HG03354 (cell line): ENCODE data around the gene CASZ1.

Source experiments
- ATAC-seq: cut with Tn5 transposase; IDR thresholded peaks from one replicate; pipeline ENCODE4 v1.9.1; 2021; ENCODE audit warnings: mild to moderate bottlenecking; ENCODE audit not compliant: unreplicated experiment, poor library complexity, severe bottlenecking

Gene CASZ1

GRCh38 chr1:10696977-10697376 lies 99.5 kb downstream of the CASZ1 start:
- ATAC-seq: no peak

- ATAC-seq: peak; percentile 60
These were observed 101.5 kb downstream of the CASZ1 start for GRCh38 chr1:10694633-10695627.

GRCh38 chr1:10694274-10694632 lies 102.2 kb downstream of the CASZ1 start:
- peak; percentile 54 for ATAC-seq

DNA sequence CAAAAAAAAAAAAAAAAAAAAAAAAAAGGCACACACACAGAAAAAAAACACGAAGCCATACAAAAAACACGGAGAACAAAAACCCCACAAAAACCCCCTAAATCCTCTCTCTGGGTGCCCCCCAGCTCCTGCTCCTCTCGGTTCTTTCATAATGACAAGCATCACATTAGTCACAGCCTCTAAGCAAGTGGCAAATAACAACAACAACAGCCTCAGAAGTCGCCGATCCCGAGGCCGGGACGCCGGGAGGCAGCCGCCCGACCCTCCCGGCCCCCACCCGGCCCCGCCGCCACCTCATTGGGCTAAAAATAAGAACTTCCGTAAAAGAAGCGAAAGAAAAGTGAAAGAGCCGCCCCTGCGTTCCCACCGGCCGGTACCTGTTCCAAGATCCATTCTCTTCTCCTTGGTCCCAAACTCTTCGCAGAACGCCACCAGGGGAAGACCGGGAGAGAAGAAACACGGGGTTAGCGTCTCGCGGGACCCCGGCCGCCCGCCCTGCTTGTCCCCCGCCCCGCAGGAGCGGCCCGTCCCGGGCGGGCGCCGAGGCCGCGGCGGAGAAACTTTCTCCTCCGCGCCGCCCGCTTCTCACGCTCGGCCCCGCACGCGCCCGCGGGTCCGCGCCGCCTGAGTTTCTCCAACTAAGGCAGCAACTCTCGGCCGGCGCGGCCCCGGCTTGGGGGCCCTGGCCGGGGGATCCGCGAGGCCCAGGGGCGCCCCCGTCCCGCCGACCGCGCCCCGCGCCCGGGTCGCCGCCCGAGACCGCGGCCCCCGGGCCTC lies 102.8 kb downstream of the CASZ1 start:
- peak; percentile 19 for ATAC-seq

DNA sequence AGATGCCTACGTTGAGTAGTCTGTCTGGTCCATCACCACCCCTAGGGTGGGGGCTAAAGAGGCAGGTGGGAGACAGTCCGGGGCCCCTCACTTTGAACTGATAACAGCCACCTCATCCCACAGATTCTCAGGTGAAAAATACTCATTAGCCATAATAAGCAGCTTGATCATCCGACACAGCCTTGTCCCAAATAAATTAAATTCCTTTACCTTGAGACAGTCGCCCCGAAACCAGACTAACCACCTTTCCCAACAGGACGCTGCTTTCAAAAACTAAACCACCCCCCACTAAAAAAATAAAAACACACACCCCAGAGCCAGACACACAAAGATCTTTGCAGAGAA lies 103.3 kb downstream of the CASZ1 start:
- no peak for ATAC-seq

GRCh38 chr1:10692401-10693021 lies 103.9 kb downstream of the CASZ1 start:
- no peak for ATAC-seq

GRCh38 chr1:10691740-10692125 lies 104.7 kb downstream of the CASZ1 start:
- ATAC-seq: no peak

DNA sequence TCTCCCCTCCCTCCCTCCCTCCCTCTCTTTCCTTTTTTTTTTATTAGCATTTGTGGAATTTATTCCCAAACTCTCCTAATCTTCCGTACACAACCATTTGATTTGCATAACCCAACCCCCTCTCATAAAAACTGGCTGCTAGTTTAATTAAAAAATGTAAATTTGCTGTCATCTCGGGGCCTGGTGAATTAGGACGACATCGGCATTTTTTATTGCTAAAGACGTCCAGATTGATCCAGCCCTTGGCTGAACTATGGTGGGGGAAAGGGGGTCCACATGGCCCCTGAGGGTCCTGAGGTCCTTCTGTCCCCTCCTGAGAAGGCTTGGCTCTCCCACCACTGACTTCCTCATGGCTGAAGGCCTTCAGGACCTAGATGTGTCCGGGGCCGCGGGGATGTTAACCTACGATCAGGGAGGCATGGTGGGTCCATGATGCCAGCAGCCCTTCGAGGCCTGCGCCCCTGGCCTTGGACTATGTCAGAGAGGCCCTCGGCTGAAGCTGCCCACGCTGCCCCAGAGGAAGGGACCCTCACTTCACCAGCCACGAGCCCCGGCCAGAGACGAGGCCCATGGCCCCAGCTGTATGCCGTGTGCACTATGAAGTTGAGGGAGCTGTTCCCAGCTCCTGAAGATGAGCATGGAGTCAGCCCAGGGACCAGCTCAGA lies 105.2 kb downstream of the CASZ1 start:
- no peak for ATAC-seq

DNA sequence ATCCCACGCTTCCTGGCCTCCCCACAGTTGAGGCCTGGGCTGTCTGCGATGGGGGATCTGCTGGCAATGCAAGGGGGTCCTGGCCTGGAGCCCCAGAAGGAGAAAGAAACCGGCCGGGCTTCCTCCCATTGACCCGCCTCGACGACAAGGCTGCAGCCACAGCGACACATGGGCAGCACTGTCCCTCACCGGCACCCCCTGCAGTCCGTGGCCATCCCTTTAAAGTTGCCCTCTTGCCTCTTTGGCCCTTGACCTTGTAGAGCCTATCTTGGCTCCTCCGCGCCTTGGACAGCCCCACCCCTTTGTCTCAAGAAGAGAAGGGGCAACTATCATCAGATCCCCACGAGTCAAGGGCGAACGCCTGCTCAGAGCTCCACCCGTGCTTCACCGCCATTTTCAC lies 106.0 kb downstream of the CASZ1 start:
- no peak for ATAC-seq

DNA sequence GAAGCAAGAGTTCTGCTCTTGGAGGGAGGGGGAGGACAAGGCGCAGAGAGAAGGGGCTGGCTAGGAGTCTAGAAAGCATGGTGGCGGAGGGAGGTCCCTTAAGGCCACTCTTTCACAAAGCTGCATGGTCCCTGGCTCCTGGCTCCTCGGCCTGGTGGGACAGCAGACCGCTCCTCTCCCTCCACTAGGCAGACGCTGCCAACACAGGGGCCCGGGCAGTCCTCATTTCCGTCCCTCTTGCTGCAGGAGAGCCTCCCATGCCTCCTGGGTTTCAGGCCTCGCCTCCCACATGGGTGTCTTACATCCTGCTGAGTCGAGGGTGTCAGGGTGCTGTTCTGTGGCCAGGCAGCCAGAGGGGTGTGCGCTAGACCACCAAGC lies 108.0 kb downstream of the CASZ1 start:
- ATAC-seq: no peak

GRCh38 chr1:10687782-10688408 lies 108.6 kb downstream of the CASZ1 start:
- ATAC-seq: no peak

- ATAC-seq: no peak
These were observed 109.2 kb downstream of the CASZ1 start for GRCh38 chr1:10687251-10687651.

- no peak for ATAC-seq
These were observed 109.9 kb downstream of the CASZ1 start for GRCh38 chr1:10686404-10687040.

DNA sequence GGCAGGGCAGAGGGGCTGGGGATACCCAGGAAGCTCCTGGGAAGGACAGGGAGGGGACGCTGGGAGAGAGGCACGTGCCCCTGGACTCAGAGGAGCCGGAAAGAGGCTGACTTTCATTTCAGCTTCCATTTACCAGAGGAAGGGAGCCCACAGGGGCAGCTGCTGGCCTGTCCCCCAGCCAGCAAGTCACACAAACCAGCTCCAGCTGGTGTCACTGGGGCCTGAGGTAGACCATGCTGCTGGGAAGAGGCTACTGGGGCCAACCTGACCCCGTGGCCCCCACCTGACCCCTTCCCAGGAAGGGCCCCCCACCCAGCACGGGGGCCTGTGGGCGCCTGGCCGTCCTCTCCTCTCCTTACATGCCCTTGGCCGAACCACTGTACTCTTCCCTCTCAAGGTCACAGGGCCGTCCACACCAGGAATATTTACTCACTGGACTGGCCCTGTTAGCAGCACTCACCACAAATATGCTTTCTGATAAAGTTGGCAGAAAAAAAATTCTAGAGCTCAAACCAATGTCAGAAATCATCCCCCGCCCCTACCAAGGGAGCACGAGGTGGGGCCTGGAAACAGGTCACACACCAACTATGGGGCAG lies 110.5 kb downstream of the CASZ1 start:
- no peak for ATAC-seq

GRCh38 chr1:10685196-10685807 lies 111.1 kb downstream of the CASZ1 start:
- no peak for ATAC-seq

DNA sequence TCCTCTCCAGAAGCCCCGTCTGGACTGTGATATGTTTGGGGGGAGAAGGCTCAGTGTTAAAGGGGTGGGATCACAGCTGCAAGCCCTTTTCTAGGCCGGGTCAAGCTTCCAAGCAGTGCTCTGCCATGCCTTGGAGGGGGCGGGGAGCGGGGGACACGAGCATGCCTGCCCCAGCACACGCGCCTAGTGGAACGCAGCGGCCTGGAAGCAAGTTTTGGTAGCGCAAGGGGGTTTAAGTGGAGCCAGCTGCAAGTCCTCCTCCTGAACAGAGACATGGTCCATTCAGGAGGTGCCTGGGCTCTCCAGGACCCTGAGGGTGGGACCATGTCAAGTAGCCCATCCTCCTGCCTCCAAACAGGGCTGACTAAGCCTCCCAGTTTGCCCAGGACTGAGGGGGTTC lies 112.2 kb downstream of the CASZ1 start:
- ATAC-seq: no peak

DNA sequence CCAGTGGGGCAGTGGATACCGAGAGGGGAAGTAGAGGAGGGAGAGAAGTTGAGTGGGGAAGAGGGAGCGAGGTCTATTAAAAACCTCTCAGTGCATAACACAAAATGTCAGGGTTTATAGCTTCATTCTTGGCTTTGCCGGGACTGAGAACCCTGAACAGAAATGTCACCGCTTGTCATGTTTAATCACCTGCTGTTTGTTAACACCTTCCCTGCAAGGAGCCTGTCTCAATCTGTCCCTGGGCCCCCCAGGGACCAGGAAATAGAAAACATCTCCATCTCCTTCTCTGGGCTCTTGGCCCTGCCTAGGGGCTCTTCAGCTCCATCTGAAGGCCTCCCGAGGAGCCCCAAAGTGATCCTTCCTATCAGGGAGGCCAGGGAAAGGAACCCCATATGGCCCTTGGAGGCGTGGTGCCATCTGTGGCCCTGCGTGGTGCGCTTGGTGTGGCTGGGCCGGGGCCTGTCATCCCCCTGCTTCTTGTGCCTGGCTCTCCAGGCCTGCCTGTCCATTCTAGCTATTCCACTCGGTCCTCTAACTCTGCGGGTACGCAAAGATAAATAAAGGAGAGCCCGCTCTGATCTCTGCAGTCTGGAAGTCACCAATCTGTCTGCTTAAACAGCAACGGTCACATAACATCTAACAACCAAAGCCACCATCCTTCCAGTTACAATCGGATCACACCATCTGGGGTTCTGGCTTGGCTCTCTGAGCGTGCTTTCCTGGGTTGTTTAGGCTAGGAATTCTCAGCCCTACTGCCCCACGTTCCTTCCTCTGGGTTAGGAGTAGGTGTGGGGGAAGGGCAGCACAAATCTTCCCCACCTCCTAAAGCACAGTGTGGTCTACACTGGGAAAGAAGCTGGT lies 113.8 kb downstream of the CASZ1 start:
- ATAC-seq: no peak

- ATAC-seq: no peak
These were observed 114.4 kb downstream of the CASZ1 start for GRCh38 chr1:10682108-10682445.
